CD14-positive monocyte (primary cell): ENCODE results near the gene DDHD1. TPM values are rescaled to one million over a fixed set of nuclear protein-coding genes. Genes with fewer than 3 reads are reported as not detected.

Experiments
- DNase-seq, 3 donors: peaks; one replicate each; pipeline ENCODE4 v3.0.0-alpha.2; 2011 to 2022
- H2AFZ ChIP-seq: 2 replicates; pipeline ENCODE4 v1.6.0; 2012; ENCODE audit warnings: mild to moderate bottlenecking, low read depth, low read length, inconsistent platforms; ENCODE audit not compliant: insufficient read depth, poor library complexity, severe bottlenecking
- H3K27ac ChIP-seq, 2 donors: 1 replicate in 1 of 2; 2 replicates in 1 of 2; pipeline ENCODE4 v1.5.1; 2012 to 2013; ENCODE audit warnings: low read length in 2 of 2, control low read depth in 1 of 2, inconsistent platforms in 1 of 2, low read depth in 1 of 2, mild to moderate bottlenecking in 1 of 2
- H3K27me3 ChIP-seq, 2 donors: one replicate each; pipeline versions ENCODE4 v1.6.0 to v1.6.1; 2011 to 2013; ENCODE audit warnings: low read length in 2 of 2; ENCODE audit not compliant: control insufficient read depth in 2 of 2, insufficient read depth in 2 of 2
- H3K36me3 ChIP-seq, 2 donors: replicated peaks in 1 of 2; 1 replicate in 1 of 2; 2 replicates in 1 of 2; pipeline versions ENCODE4 v1.5.1 to v1.6.1; 2012 to 2013; ENCODE audit warnings: low read length in 2 of 2, control low read depth in 1 of 2, inconsistent platforms in 1 of 2, mild to moderate bottlenecking in 1 of 2; ENCODE audit not compliant: insufficient read depth in 2 of 2, control insufficient read depth in 1 of 2
- H3K4me1 ChIP-seq, 2 donors: 1 replicate in 1 of 2; 2 replicates in 1 of 2; pipeline versions ENCODE4 v1.5.1 to v1.6.1; 2012 to 2013; ENCODE audit warnings: low read length in 2 of 2, control low read depth in 1 of 2, inconsistent platforms in 1 of 2, mild to moderate bottlenecking in 1 of 2, moderate library complexity in 1 of 2; ENCODE audit not compliant: insufficient read depth in 2 of 2, control insufficient read depth in 1 of 2
- H3K4me2 ChIP-seq: replicated peaks from 2 replicates; pipeline ENCODE3; 2012; ENCODE audit warnings: low read length, moderate library complexity, mild to moderate bottlenecking; ENCODE audit not compliant: poor library complexity, severe bottlenecking; ENCODE audit errors: extremely low read depth
- H3K4me3 ChIP-seq, 3 experiments: fragments of 200-600 bp in 1 of 3; sonication (generic) in 1 of 3; replicated peaks in 1 of 3; 1 replicate in 2 of 3; 2 replicates in 1 of 3; pipeline ENCODE4 v1.5.1; 2011 to 2013; ENCODE audit warnings: low read length in 3 of 3, mild to moderate bottlenecking in 3 of 3, control low read depth in 2 of 3, low read depth in 2 of 3, inconsistent platforms in 1 of 3, moderate library complexity in 1 of 3
- H3K79me2 ChIP-seq: 2 replicates; pipeline ENCODE4 v1.6.0; 2012; ENCODE audit warnings: mild to moderate bottlenecking, control low read depth, inconsistent platforms, low read length, moderate library complexity; ENCODE audit not compliant: insufficient read depth
- H3K9ac ChIP-seq: 2 replicates; pipeline ENCODE4 v1.6.0; 2017; ENCODE audit warnings: low read length, mild to moderate bottlenecking; ENCODE audit not compliant: insufficient read depth, poor library complexity, severe bottlenecking
- H3K9me3 ChIP-seq, 2 donors: replicated peaks in 1 of 2; 1 replicate in 1 of 2; 2 replicates in 1 of 2; pipeline versions ENCODE4 v1.5.1 to v1.6.1; 2012 to 2013; ENCODE audit warnings: low read length in 2 of 2, control low read depth in 1 of 2; ENCODE audit not compliant: control insufficient read depth in 1 of 2, insufficient read depth in 1 of 2
- H4K20me1 ChIP-seq: 2 replicates; pipeline ENCODE4 v1.6.0; 2012; ENCODE audit warnings: mild to moderate bottlenecking, low read length, control low read depth, moderate library complexity; ENCODE audit not compliant: insufficient read depth
- H3K27ac Mint-ChIP-seq, 7 donors: one replicate each; pipeline ENCODE4 v1.8.0; 2020; ENCODE audit warnings: mild to moderate bottlenecking in 7 of 7, mixed read lengths in 7 of 7, moderate library complexity in 6 of 7, inconsistent platforms in 2 of 7
- H3K27me3 Mint-ChIP-seq, 3 donors: one replicate each; pipeline ENCODE4 v1.8.0; 2021 to 2022; ENCODE audit warnings: low read depth in 3 of 3, mild to moderate bottlenecking in 3 of 3, mixed read lengths in 3 of 3, moderate library complexity in 3 of 3, inconsistent platforms in 1 of 3
- H3K36me3 Mint-ChIP-seq, 2 donors: one replicate each; pipeline ENCODE4 v1.8.0; 2020; ENCODE audit warnings: mixed read lengths in 2 of 2, inconsistent platforms in 1 of 2, mild to moderate bottlenecking in 1 of 2
- H3K4me1 Mint-ChIP-seq: one replicate; pipeline ENCODE4 v1.8.0; 2020; ENCODE audit warnings: mild to moderate bottlenecking, mixed read lengths
- H3K4me3 Mint-ChIP-seq, 2 donors: one replicate each; pipeline ENCODE4 v1.8.0; 2020; ENCODE audit warnings: mild to moderate bottlenecking in 2 of 2, mixed read lengths in 2 of 2, moderate library complexity in 1 of 2
- H3K9me3 Mint-ChIP-seq, 7 donors: one replicate each; pipeline ENCODE4 v1.8.0; 2020 to 2022; ENCODE audit warnings: mixed read lengths in 7 of 7, mild to moderate bottlenecking in 6 of 7, moderate library complexity in 6 of 7, inconsistent platforms in 2 of 7
- WGBS: methylation state at CpG from one replicate; pipeline ENCODE4 v1.1.5; 2013; ENCODE audit warnings: missing lambda C conversion rate; ENCODE audit not compliant: insufficient coverage; 5-methylcytosine and 5-hydroxymethylcytosine counted together
- intact Hi-C, 2 donors: fragments of 100-400 bp; cut with micrococcal nuclease; formaldehyde crosslinking; loops; one replicate each; pipeline versions ENCODE4 v1.15.0 to v1.15.1; 2023
- polyA plus RNA-seq, 3 donors: library from polyadenylated mRNA; depleted of rRNA in 1 of 3; unstranded in 2 of 3; stranded (reverse) in 1 of 3; fragments of 300-500 nt in 2 of 3; fragments of >200 nt in 1 of 3; fragmentation: Illumina TruSeq in 2 of 3; gene quantifications; 1 replicate in 2 of 3; 2 replicates in 1 of 3; pipeline ENCODE4 v1.2.3, GENCODE V29; 2012 to 2021
- TF ChIP-seq, protein P1 (sequence below): fragments of 200-600 bp; IDR thresholded peaks from one replicate; pipeline ENCODE4 v1.8.0; 2022; ENCODE audit warnings: antibody characterized with exemption, mild to moderate bottlenecking

Gene DDHD1
- polyA plus RNA-seq, 3 donors = 2.2 to 7.0 (median 3.1) TPM

DNA sequence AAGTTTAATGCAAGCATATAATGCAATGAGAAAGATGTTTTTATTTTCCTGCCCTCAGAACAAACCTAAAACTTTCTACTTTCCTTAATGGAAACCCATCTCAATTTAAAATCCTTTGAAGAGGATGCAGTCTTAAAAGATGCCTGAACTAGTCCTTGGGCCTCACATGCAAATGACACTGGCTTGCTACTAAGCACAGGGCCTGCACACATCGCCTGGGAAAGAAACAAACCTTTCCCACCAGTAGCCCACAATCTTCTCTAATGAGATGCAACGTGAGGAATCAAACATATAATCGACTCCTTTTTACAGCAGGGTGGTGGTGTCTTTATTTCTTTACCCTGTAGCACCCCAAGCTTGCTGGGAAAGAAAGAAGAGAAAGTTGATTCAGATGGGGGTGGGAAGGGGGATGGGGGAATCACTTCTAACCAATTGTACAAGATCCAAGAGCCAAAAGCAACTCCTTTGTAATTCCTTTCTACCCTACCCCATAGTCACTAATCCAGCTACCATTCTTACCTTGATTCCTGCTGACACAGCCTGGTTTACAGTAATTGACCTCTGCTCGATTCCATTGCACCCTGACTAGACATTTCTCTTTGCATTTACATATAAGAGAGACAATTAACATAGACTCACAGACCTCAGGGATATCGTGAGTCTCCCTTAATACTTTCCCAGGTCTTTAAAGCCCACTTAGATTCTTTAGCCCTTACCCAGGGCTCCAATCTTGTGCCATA is 132.8 kb downstream of the DDHD1 start:
- no peak overlapping the region for H3K4me3 Mint-ChIP-seq
- H3K36me3 ChIP-seq = no peaks in the 10 kb centered on the region
- no peak overlapping the region for H3K4me2 ChIP-seq
- H3K4me3 ChIP-seq = no peak overlapping the region
- H3K36me3 Mint-ChIP-seq = no peaks in the 10 kb centered on the region
- intact Hi-C loops = no loop called here
- TF ChIP-seq, protein P1, sequence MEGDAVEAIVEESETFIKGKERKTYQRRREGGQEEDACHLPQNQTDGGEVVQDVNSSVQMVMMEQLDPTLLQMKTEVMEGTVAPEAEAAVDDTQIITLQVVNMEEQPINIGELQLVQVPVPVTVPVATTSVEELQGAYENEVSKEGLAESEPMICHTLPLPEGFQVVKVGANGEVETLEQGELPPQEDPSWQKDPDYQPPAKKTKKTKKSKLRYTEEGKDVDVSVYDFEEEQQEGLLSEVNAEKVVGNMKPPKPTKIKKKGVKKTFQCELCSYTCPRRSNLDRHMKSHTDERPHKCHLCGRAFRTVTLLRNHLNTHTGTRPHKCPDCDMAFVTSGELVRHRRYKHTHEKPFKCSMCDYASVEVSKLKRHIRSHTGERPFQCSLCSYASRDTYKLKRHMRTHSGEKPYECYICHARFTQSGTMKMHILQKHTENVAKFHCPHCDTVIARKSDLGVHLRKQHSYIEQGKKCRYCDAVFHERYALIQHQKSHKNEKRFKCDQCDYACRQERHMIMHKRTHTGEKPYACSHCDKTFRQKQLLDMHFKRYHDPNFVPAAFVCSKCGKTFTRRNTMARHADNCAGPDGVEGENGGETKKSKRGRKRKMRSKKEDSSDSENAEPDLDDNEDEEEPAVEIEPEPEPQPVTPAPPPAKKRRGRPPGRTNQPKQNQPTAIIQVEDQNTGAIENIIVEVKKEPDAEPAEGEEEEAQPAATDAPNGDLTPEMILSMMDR = no peak
- DNase-seq = no peak
- H3K79me2 ChIP-seq = no peaks in the 10 kb centered on the region
- 83% methylated on average over 2 of the region's 5 CpGs for WGBS
- no peaks in the 10 kb centered on the region for H3K27me3 ChIP-seq
- H3K9ac ChIP-seq = no peak overlapping the region
- no peaks in the 10 kb centered on the region for H3K9me3 ChIP-seq
- no peaks in the 10 kb centered on the region for H4K20me1 ChIP-seq
- H3K4me1 ChIP-seq = no peaks in the 10 kb centered on the region
- H3K4me1 Mint-ChIP-seq = no peaks in the 10 kb centered on the region
- H3K9me3 Mint-ChIP-seq = peaks cover 0 to 3% (median 1%) of the 10 kb centered on the region in 7 donors
- no peak overlapping the region for H2AFZ ChIP-seq
- no peak overlapping the region for H3K27ac ChIP-seq
- H3K27ac Mint-ChIP-seq = no peak overlapping the region
- peaks cover 0 to 1% (median 1%) of the 10 kb centered on the region in 3 donors for H3K27me3 Mint-ChIP-seq

DNA sequence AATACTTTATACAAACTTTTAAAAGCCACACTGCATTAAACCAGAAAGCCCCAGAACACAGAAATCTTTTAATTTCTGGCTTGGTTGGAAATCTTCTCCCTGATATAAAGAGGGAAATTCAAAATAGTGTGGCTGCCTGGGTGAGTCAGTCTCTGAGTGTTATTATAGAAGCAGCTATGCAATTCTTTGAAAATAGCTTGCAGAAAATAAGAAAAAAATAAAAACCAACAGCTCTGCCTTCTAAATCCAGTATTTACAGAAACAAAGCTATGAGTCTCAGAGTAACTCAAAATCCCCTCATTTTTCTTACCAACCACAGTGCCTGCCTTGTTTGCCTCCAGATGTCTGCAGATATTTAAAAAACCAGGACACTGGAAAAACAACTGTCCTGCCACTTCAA is 133.7 kb downstream of the DDHD1 start:
- H4K20me1 ChIP-seq = no peaks in the 10 kb centered on the region
- no peaks in the 10 kb centered on the region for H3K4me1 ChIP-seq
- Mint-ChIP-seq H3K9me3 (peaks cover 0 to 4% (median 0%) of the 10 kb centered on the region in 7 donors), H3K4me1 (no peaks in the 10 kb centered on the region), H3K36me3 (no peaks in the 10 kb centered on the region), H3K27me3 (peaks cover 1 to 3% (median 1%) of the 10 kb centered on the region in 3 donors), H3K4me3 (no peak overlapping the region), H3K27ac (no peak overlapping the region)
- no peak overlapping the region for H3K27ac ChIP-seq
- no peaks in the 10 kb centered on the region for H3K27me3 ChIP-seq
- no peaks in the 10 kb centered on the region for H3K9me3 ChIP-seq
- TF ChIP-seq, protein P1 = no peak
- no peak overlapping the region for H3K4me3 ChIP-seq
- no peak overlapping the region for H3K4me2 ChIP-seq
- intact Hi-C loops = no loop called here
- H3K36me3 ChIP-seq = no peaks in the 10 kb centered on the region
- H3K9ac ChIP-seq = no peak overlapping the region
- H2AFZ ChIP-seq = no peak overlapping the region
- no peaks in the 10 kb centered on the region for H3K79me2 ChIP-seq
- no peak for DNase-seq
